ENCODE measurements around the gene DDN.

The DDN gene

GRCh38 chr12:49013428-49013827 is 14.3 kb upstream of the DDN start:
- no peak for DNase-seq (ENCODE audit: low read depth, low spot score)

DNA sequence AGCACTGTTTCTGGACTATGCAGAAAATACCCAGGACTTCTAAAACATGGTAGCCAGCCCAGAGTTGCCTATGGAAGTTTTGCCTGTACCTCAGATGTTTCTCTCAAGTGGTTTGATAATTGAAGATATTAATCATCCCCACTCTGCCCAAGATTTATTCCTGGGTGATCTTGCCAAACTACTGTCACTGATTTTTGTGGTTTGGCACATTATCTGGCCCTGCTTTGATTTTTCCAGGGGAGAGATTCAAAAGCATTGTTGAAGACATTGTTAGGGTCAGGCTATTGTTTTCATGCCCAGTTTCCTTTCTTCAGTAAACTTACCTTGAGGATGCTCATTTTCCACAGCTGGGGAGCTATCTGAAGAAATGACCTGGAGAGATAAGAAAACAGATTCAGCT is 13.6 kb upstream of the DDN start:
- DNase-seq (ENCODE audit: low read depth, low spot score), result no peak

DNA sequence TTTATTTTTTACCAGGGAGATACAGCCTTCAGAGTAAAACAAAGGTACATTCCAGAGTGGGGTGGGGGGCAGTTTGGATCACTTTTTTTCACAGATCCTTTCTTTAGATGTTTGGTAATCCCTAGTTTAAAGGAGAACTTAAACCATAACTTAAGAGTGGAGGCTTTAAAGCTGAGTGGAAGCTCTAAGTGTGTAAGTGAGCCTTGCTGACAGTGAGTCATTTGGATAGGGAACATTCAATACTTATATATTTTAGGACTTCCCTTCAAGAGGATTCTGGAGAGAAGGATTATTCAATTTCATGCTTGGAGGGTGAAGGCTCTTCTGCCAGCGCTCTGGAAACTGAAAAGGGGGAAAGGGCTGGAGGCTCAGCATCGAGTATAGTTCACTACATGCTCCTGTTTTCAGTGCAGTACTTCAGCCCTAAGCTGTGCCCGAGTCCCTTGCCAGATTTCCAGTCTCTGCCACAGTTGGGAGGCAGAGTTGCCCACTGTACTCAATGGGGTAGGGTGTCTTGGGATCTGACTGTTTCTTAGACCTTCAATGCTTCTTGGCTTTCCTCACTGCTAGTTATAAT is 11.0 kb upstream of the DDN start:
- DNase-seq (ENCODE audit: low read depth, low spot score), result no peak

- DNase-seq (ENCODE audit: low read depth, low spot score), result no peak
Observed at GRCh38 chr12:49008943-49009342, 9.8 kb upstream of the DDN start.

GRCh38 chr12:49000346-49000745 is 1.2 kb upstream of the DDN start:
- DNase-seq (ENCODE audit: low read depth, low spot score), result no peak

GRCh38 chr12:48998497-48999353 is 450 bp downstream of the DDN start:
- no peak for DNase-seq (ENCODE audit: low read depth, low spot score)

DNA sequence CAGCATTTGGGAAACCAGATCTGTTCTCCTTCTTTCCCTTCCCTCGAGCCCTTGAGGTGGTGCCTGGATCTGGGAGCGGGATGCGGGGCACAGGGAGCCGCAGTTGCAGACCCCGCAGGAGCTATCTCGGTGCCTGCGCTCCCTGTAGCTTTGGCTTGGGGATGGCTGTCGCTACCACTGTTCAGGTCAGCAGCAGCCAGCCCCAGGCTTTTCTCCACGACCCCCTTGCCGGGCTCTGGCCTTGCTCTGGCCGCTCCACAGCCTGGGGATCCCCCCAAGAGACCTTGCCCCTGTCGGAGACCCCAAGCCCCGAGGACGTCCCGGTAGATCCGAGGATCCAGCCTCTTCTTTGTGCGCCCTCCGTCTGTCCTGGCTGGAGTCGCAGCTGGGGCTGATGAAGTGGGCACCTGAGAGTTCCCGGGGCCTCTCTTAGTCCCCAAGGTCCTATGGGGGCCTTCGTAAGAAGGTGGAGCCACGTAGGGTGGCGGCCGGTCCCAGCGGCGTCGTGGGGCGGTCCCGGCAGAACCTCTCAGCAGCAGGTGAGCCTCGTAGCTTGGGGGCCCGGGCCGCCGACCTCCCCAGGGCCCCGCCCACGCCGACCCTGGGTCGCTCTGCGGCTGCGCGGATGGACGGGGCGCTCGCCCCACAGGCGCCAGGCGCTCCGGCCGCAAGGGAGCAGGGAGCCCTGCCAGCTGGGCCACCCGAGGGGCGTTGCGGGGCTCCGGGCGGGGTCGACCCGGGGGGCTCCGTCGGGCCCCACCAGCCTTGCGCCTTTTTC is 1.3 kb downstream of the DDN start:
- DNase-seq (ENCODE audit: low read depth, low spot score), result no peak

GRCh38 chr12:48996794-48997718 is 2.1 kb downstream of the DDN start:
- no peak for DNase-seq (ENCODE audit: low read depth, low spot score)

- no peak for DNase-seq (ENCODE audit: low read depth, low spot score)
Observed at GRCh38 chr12:48995086-48995879, 3.9 kb downstream of the DDN start.

- no peak for DNase-seq (ENCODE audit: low read depth, low spot score)
Observed at GRCh38 chr12:48994224-48995085, 4.7 kb downstream of the DDN start.

DNA sequence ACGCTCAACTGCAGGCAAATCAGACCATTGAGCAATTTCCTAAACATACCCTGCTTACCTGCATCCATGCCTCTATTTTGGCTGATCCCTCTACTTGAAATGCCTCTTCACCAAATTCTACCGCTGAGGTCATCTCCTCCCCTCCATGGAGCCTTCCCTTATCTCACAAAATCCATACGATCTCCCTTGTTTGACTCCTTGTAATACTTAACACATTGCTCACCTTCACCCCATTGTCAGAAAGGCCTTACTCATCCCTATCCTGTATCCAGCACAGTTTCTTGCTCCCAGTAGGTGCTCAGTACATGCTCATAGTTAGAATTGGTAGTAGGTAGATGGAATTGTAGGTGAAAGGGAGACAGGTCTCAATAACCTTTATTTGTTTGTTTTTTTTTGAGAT is 5.4 kb downstream of the DDN start:
- DNase-seq (ENCODE audit: low read depth, low spot score), result no peak

DNA sequence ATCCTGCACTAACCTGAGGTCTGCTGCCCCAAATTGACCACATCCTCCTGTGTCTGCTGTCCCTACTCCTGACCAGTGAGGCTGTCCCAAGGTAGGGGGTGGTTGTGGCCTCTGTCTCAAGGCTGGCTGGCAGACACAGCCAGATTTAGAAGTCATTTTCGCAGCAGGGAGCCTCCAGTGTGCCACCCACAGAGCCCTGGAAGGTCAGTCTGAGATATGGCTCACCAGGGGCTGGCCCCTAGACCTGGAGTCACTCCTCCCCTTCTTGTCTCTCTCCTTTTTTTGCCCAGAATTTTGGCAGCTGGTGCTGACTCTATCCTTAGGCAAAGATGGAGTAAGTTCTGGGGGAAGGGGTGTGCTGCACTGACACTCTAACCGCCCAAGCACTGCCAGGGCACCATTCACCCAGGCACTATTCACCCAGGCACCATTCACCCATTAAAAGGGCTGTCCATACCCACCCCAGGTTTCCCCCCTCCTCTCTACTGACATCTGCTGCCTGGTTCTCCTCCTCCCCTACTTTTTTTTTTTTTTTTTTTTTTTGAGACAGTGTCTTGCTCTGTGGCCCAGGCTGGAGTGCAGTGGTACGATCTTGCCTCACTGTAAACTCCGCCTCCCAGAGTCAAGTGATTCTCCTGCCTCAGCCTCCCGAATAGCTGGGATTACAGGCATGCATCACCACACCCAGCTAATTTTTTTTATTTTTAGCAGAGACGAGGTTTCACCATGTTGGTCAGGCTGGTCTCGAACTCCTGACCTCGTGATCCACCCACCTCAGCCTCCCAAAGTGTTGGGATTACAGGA is 7.7 kb downstream of the DDN start:
- DNase-seq (ENCODE audit: low read depth, low spot score), result no peak

DNA sequence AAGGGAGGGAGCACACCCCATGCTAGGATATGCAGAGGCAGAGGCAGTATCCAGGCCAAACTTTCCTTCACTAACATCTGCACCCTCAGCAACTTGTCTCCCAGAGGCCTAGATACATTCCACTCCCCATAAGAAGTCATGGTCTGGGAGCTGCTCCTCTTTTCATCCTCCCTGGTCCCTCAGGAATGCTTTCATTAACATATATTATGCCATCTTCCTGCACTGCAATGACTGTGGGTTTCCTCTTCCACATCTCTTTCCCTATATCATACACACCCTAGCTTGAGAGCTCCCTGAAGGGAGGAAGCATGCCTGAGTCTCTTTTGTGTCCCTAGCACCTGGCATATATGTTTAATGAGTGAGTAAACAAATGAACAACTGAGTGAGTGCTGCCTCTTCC is 8.6 kb downstream of the DDN start:
- no peak for DNase-seq (ENCODE audit: low read depth, low spot score)

DNA sequence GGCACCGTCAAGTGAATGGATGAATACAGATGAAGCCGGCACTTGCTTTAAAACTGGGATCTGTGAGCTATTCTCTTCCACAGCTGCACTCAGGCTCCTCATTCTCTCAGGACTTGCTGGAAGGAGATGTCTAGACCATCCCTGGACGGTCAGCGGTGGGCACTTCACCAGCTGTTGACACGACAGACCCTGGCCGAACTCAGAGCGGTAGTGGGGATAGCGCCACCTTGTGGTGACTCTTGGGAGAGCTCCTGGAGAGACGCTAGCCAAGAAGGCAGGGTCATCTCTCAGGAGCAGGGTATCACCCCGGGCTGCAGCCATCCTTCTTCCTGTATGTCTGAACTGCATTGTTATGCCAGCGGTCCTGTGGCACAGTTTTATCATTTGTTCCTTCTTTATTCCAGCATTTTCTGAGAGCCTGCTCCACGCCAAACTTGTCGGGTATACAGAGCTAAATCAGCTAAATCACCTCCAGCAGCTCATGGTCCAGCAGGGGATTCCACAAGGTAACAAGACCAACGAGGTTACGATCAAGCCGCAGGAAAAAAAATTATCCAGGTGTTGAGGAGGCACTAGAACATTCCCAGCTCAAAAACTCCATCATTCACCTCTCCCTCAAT is 11.0 kb downstream of the DDN start:
- DNase-seq (ENCODE audit: low read depth, low spot score), result no peak

GRCh38 chr12:48986720-48987291 is 12.4 kb downstream of the DDN start:
- no peak for DNase-seq (ENCODE audit: low read depth, low spot score)

DNA sequence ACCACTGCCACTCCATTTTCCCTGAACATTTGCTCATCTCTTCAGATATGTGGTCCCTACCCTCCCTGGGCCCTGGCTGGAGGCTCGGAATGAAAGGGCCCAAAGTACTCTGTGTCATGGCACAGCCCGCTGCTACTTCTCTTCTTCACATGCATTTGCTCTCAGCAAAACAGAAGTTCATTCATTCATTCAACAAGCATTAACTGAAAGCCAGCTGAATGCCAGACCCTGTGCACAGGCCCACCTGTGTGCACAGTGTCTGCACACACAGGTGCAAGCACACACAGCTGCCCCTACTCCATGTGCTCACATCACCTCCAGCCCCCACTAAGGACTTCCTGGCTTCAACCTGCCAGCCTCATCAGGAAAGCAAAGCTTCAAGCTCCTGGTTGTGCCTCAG is 13.3 kb downstream of the DDN start:
- DNase-seq (ENCODE audit: low read depth, low spot score), result no peak

DNA sequence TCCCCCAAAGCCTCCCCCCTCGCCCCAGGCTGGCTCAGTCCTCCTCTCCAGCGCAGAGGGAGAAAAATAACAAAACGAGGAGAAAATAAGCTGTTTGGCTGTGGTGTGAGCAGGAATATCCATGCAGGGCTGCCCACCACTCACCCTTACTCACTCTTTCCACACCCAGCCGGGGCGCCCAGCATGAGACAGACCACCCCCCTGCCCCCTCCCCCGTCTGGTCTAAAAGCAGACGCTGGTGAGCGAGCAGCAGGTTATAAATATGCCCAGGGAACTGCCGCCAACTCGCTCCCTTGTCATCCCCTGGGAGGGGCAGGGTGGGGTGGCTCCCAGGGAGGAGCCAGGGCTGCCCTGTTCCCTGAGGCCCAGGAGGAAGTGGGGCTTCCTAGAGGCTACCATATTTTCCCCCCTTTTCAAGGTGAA is 13.7 kb downstream of the DDN start:
- DNase-seq (ENCODE audit: low read depth, low spot score), result no peak

Measured in activated naive CD8-positive, alpha-beta T cell treated with anti-CD3 and anti-CD28 coated beads, Interleukin-2, amount 50 U/mL, for 16 hours (primary cell).